GM12891 (cell line): Measurements from ENCODE around the gene KCNK16.

Source experiments
- PAX5 ChIP-seq: IDR thresholded peaks from 2 replicates; pipeline ENCODE4 v1.6.1; 2011; ENCODE audit warnings: low read length, moderate library complexity, mild to moderate bottlenecking; ENCODE audit not compliant: insufficient read depth, severe bottlenecking
- POLR2A ChIP-seq: IDR thresholded peaks from 2 replicates; pipeline ENCODE4 v1.6.1; 2011; ENCODE audit warnings: low read depth, low read length, control low read depth
- POLR2AphosphoS5 ChIP-seq: IDR thresholded peaks from 2 replicates; pipeline ENCODE4 v1.6.1; 2011; ENCODE audit warnings: low read depth, low read length, control low read depth
- POU2F2 ChIP-seq: IDR thresholded peaks from 2 replicates; pipeline ENCODE4 v1.6.1; 2011; ENCODE audit warnings: low read depth, mild to moderate bottlenecking, control low read depth, low read length, moderate library complexity
- SPI1 ChIP-seq: IDR thresholded peaks from 2 replicates; pipeline ENCODE4 v1.6.1; 2011; ENCODE audit warnings: low read depth, low read length, control low read depth
- TAF1 ChIP-seq: IDR thresholded peaks from 2 replicates; pipeline ENCODE4 v1.6.1; 2011; ENCODE audit warnings: low read depth, low read length, control low read depth

DNA sequence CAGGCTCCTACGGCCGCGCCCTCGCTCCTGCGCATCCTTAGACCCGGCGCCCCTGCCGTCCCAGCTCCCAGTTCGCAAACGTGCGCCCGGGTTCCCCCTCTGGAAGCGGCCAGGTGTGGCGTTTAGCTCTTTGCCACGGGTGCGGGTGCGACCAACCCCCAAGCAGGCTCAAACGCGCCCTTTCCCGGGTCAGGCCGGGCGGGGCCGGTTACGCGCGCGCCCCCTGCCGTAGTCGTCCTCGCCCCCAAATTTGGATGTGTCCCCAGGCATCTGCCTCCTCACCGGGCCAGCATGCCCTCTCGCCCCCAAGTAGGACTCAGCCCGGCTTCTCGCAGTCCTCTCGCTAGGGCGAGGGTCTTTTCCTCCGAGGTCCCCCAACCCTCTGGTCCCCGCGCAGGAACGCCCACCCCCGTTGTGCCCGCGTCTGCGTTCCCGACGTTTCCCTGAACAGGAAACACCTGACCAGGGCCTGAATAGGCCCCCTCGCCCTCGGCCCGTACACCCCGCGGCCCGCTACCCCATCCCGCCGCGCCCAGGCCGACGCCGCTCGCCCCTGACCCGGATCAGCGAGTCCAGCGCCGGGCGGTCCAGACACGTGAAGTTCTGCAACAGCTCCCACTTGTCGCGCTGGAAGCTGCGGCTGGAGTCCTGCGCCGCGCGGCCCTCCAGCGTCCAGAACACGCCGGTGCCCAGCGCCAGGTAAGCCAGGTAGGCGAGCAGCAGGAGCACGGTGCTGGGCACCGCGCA lies 8.8 kb downstream of the KCNK16 start:
- TF ChIP-seq POLR2AphosphoS5 = no peak
- TF ChIP-seq POU2F2 = no peak
- no peak for TF ChIP-seq POLR2A
- TF ChIP-seq TAF1 = no peak
- no peak for TF ChIP-seq SPI1
- TF ChIP-seq PAX5 = no peak
